Activated naive CD8-positive, alpha-beta T cell treated with anti-CD3 and anti-CD28 coated beads, Interleukin-2, amount 50 U/mL, for 24 hours (primary cell): ENCODE measurements around the gene UCP2.
A peak's percentile ranks its signal among the peaks of the same experiment; 100 is the strongest.
"Not testable (repeated sequence)": the region's sequence is repeated elsewhere in the genome, so short reads cannot be mapped to it uniquely, and the experiment has no call there.

Experiments
- ATAC-seq: fragments of 150-1000 bp; cut with Tn5 transposase; one replicate; pipeline ENCODE4 v1.10.0; 2021
- DNase-seq: peaks from one replicate; pipeline ENCODE4 v3.0.0; 2021
- H3K27ac Mint-ChIP-seq: one replicate; pipeline ENCODE4 v1.8.0; 2021; ENCODE audit warnings: mild to moderate bottlenecking, mixed read lengths
- H3K27me3 Mint-ChIP-seq: one replicate; pipeline ENCODE4 v1.8.0; 2021; ENCODE audit warnings: mixed read lengths
- H3K36me3 Mint-ChIP-seq: one replicate; pipeline ENCODE4 v1.8.0; 2021; ENCODE audit warnings: low read depth, mixed read lengths
- H3K4me1 Mint-ChIP-seq: one replicate; pipeline ENCODE4 v1.8.0; 2021; ENCODE audit warnings: mixed read lengths
- H3K4me3 Mint-ChIP-seq: one replicate; pipeline ENCODE4 v1.8.0; 2021; ENCODE audit warnings: mild to moderate bottlenecking, moderate library complexity, mixed read lengths
- H3K9me3 Mint-ChIP-seq: one replicate; pipeline ENCODE4 v1.8.0; 2021; ENCODE audit warnings: mixed read lengths

UCP2 gene

GRCh38 chr11:73990730-73991129 lies 8.1 kb upstream of the UCP2 start:
- Mint-ChIP-seq H3K36me3 (no peaks in the 10 kb centered on the region), H3K9me3 (no peaks in the 10 kb centered on the region), H3K4me3 (no peak overlapping the region), H3K27ac (peak overlapping the region; percentile 65), H3K27me3 (no peaks in the 10 kb centered on the region), H3K4me1 (peaks cover 56% of the 10 kb centered on the region)
- ATAC-seq (no peak), DNase-seq (no peak)

DNA sequence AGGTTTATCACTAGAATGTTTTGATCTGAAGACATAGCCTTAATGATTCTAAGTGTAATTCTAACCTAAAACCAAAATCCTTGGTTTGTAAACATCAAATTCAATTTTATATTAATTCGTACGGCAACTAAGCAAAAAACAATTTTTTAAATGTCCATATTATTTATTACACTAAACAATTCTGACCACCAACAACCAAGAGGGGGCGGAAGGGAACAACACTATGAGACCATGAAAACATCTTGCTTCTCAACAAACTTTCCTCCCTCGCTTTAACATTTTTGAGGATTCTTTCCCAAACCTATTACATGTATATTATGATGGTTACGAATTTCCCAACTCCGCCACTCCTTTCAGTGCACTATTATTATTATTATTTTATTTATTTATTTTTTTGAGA lies 6.5 kb upstream of the UCP2 start:
- no peak overlapping the region for H3K27ac Mint-ChIP-seq
- no peak for DNase-seq
- H3K36me3 Mint-ChIP-seq = no peaks in the 10 kb centered on the region
- peaks cover 54% of the 10 kb centered on the region for H3K4me1 Mint-ChIP-seq
- H3K9me3 Mint-ChIP-seq = no peaks in the 10 kb centered on the region
- H3K27me3 Mint-ChIP-seq = no peaks in the 10 kb centered on the region
- ATAC-seq = no peak
- H3K4me3 Mint-ChIP-seq = no peak overlapping the region

DNA sequence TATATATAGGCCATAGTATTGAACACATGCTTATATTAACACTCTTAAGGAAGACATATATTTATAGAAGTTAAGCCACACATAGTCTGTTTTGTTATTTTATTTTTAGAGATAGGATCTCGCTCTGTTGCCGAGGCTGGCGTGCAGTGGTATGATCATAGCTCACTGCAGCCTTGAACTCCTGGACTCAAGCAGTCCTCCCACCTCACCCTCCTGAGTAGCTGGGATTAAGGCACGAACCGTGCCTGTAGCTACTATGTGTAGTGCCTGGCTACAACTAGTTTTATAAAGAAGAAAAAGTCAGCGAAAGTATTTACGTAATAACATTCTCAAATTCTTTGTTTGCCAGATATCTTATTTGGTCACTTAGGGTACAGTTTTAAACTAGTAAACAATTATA lies 5.6 kb upstream of the UCP2 start:
- peaks cover 57% of the 10 kb centered on the region for H3K4me1 Mint-ChIP-seq
- no peak for ATAC-seq
- no peaks in the 10 kb centered on the region for H3K27me3 Mint-ChIP-seq

DNA sequence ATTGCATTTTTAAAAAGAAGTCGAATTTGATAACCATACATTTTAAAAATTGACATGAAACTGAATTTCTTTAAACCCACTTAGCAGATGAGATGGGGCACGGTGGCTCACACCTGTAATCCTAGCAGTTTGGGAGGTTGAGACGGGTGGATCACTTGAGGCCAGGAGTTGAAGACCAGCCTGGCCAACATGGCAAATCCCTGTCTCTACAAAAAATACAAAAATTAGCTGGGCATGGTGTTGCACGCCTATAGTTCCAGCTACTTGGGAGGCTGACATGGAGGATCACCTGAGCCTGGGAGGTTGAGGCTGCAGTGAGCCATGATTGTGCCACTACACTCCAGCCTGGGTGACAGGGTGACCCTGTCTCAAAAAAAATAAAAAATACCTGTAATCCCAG lies 3.0 kb upstream of the UCP2 start:
- H3K9me3 Mint-ChIP-seq, H3K4me3 Mint-ChIP-seq, DNase-seq, H3K27ac Mint-ChIP-seq, H3K27me3 Mint-ChIP-seq, ATAC-seq: not testable (repeated sequence)
- Mint-ChIP-seq H3K36me3 (peaks cover 17% of the 10 kb centered on the region), H3K4me1 (peaks cover 45% of the 10 kb centered on the region)

More for the DNA sequence above, 5.6 kb upstream of the UCP2 start:
- no peaks in the 10 kb centered on the region for H3K36me3 Mint-ChIP-seq
- H3K27ac Mint-ChIP-seq = no peak overlapping the region
- no peak overlapping the region for H3K4me3 Mint-ChIP-seq
- no peaks in the 10 kb centered on the region for H3K9me3 Mint-ChIP-seq
- no peak for DNase-seq

DNA sequence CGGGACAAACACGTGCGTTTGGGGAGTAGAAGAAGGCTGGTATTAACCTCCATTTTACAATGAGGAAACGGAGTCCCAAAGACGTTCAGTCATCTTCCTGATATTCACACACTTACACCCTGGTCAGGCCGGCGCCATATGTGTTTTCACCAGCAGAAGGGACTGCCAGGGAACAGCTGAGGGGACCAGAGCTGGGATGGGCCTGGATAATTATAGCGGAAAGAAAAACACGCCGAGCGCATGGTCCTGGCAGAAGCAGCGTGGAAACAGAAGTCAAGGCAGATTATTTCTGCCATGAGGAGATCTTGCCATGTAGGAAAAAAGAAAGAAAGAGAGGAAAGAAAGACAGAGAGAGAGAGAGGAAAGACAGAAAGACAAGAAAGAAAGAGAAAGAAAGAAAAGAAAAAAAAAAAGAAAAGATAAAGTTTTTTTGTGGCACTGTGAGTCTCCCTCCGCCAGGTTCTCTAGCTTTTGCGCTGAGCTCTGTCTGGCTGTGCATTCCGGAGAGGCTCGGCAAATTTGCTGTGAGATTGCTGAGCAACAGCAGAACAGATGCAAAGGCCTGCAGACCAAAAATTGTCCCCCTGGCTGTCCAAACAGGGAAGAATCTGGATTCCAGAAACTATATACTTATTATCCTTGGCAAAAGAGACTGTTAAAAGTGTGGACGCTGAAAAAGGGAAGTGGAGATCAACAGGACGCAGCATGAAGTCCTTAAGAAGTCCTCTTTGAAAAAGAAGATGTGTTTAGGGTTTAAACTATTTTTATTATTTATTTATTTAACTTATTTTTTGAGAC lies 1.3 kb upstream of the UCP2 start:
- H3K36me3 Mint-ChIP-seq = peaks cover 34% of the 10 kb centered on the region
- peaks cover 57% of the 10 kb centered on the region for H3K4me1 Mint-ChIP-seq
- no peaks in the 10 kb centered on the region for H3K27me3 Mint-ChIP-seq
- H3K9me3 Mint-ChIP-seq = no peaks in the 10 kb centered on the region
- DNase-seq (no peak), ATAC-seq (no peak)
- peak overlapping the region; percentile 97 for H3K27ac Mint-ChIP-seq
- peak overlapping the region; percentile 91 for H3K4me3 Mint-ChIP-seq

DNA sequence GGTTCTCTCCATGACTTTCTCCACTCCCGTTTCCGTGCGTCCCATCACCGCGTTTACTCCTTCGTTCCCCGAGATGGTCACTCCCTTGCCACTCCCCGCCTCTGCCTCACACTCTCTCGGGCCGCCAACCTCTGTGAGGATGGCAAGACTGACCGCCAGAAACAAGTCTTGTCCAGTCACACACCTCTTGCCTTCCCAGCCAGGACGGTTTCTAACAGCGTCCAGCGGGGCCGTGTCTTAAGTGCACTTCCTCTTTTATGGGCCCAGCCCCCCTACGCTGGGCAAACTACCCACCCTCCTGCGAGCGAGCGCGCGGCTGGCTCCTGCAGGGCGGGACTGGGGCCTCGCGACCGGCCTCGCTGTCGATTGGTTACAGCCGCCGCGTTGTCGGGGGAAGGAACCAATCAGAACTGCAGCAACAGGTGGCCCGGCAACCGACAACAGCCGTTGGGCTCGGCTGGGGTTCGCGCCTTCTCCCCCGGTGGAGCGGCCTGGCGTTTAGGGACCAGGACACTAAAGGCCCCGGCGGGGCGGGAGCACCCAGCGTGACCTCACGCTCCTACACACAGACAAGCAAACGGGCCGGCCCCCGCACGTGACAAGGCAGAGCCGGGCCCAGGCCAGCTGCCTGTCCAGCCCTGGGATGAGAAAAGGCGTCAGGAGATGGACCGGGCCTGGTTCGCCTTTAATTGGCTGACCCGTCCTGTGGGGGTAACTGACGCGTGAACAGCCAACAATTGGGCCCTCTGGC lies 522 bp upstream of the UCP2 start:
- H3K36me3 Mint-ChIP-seq = peaks cover 42% of the 10 kb centered on the region
- peak overlapping the region; percentile 91 for H3K4me3 Mint-ChIP-seq
- no peaks in the 10 kb centered on the region for H3K27me3 Mint-ChIP-seq
- DNase-seq = peak; percentile 95
- ATAC-seq = peak; percentile 87
- peak overlapping the region; percentile 97 for H3K27ac Mint-ChIP-seq
- H3K9me3 Mint-ChIP-seq = no peaks in the 10 kb centered on the region
- peaks cover 65% of the 10 kb centered on the region for H3K4me1 Mint-ChIP-seq

GRCh38 chr11:73981051-73981805 lies 1.4 kb downstream of the UCP2 start:
- peaks cover 62% of the 10 kb centered on the region for H3K36me3 Mint-ChIP-seq
- H3K4me1 Mint-ChIP-seq = peaks cover 79% of the 10 kb centered on the region
- peak overlapping the region; percentile 97 for H3K27ac Mint-ChIP-seq
- H3K9me3 Mint-ChIP-seq = no peaks in the 10 kb centered on the region
- H3K27me3 Mint-ChIP-seq = no peaks in the 10 kb centered on the region
- peak overlapping the region; percentile 91 for H3K4me3 Mint-ChIP-seq
- DNase-seq (no peak), ATAC-seq (no peak)

DNA sequence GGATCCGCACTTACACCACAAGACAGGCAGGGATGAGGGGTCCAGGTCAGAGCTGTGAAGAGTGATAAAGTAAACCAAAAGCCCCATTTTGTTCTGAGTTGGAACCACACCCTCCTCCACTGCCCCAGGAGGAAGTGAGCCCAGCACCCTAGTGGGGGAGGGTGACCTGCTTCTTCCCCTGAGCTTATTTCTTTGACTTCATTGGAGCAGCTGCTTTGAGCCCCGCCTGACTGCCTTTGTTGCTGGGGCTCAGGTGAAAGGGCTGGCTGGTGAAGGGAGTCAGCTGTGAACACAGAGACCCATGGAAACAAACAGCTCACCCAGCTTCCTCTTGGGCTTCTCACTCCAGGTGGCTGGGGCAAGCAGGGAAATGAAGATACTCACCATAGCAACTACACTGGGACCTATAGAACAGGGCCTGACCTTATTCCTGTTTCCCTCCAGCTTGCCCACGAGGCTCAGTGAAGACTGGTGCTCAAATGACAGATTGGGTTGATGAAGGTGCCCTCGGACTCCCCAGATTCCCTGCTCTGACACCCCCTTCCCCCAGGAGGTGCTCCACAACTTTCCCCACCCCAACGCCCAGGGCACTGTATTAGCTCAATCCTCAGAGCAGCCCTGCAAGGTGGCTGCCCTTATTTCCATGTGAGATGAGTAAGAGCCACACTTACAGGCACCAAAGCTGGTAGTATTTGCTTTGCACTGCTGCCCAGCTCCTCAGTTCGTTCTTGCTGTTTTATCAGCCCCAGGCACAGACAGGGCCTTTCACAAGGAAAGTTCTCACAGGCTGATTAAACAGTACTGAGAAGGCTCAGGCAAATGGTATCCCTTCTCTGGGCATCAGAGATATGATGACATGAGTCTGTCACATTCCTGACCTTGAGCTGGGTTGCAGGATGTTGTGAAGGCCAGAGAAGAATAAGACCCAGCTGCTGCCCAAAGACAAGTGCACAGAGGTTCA lies 2.4 kb downstream of the UCP2 start:
- Mint-ChIP-seq H3K9me3 (no peaks in the 10 kb centered on the region), H3K4me1 (peaks cover 82% of the 10 kb centered on the region), H3K27ac (peak overlapping the region; percentile 97), H3K27me3 (no peaks in the 10 kb centered on the region), H3K36me3 (peaks cover 70% of the 10 kb centered on the region), H3K4me3 (peak overlapping the region; percentile 91)
- DNase-seq (peak; percentile 73), ATAC-seq (peak; percentile 27)

DNA sequence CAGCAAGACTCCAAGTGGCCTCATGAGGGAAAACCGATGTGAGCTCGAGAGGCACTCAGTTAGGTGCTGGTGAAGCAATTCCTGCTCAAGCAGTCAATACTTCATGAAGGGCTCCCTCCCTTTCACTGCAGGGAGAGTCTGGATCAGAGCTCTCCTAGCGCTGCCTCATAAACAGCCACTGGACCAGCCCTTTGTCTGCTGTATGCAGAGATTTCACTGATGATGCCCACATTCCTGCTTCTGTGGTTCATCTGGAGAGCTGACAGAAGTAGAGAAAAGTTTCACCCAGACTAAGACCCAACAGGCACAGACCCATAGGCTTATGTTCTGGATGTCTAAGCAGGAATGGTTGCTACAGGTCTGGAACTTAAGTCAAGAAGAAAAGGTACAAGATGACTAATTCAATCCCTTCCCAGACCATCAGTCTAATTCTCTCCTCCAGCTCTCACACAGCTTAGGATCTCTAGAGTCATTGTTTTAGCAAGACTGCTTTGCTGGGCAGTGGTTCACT lies 4.0 kb downstream of the UCP2 start:
- Mint-ChIP-seq H3K4me1 (peaks cover 83% of the 10 kb centered on the region), H3K27me3 (no peaks in the 10 kb centered on the region), H3K27ac (peak overlapping the region; percentile 97), H3K4me3 (peak overlapping the region; percentile 91), H3K36me3 (peaks cover 87% of the 10 kb centered on the region), H3K9me3 (no peaks in the 10 kb centered on the region)
- DNase-seq = no peak
- no peak for ATAC-seq

- Mint-ChIP-seq H3K27me3 (no peaks in the 10 kb centered on the region), H3K9me3 (no peaks in the 10 kb centered on the region), H3K4me3 (peak overlapping the region; percentile 91), H3K27ac (peak overlapping the region; percentile 97), H3K4me1 (peaks cover 84% of the 10 kb centered on the region), H3K36me3 (peaks cover 89% of the 10 kb centered on the region)
- ATAC-seq = no peak
- DNase-seq = no peak
Observed at GRCh38 chr11:73977856-73978519, 4.7 kb downstream of the UCP2 start.

- H3K27me3 Mint-ChIP-seq = no peaks in the 10 kb centered on the region
- DNase-seq = no peak
- ATAC-seq = no peak
- peaks cover 95% of the 10 kb centered on the region for H3K4me1 Mint-ChIP-seq
- H3K27ac Mint-ChIP-seq = peak overlapping the region; percentile 78
- H3K9me3 Mint-ChIP-seq = no peaks in the 10 kb centered on the region
- peaks cover 82% of the 10 kb centered on the region for H3K36me3 Mint-ChIP-seq
- peak overlapping the region; percentile 91 for H3K4me3 Mint-ChIP-seq
Observed at GRCh38 chr11:73976451-73977151, 6.0 kb downstream of the UCP2 start.

GRCh38 chr11:73975479-73975757 lies 7.2 kb downstream of the UCP2 start:
- Mint-ChIP-seq H3K4me3 (no peak overlapping the region), H3K27ac (peak overlapping the region; percentile 2), H3K27me3 (no peaks in the 10 kb centered on the region), H3K4me1 (peaks cover 97% of the 10 kb centered on the region), H3K9me3 (no peaks in the 10 kb centered on the region), H3K36me3 (peaks cover 70% of the 10 kb centered on the region)
- ATAC-seq (no peak), DNase-seq (no peak)
